Measurements from ENCODE around the gene ENO1. TPM values are rescaled to one million over a fixed set of nuclear protein-coding genes. Genes with fewer than 3 reads are reported as not detected.

ENO1 gene
- total and polyA plus RNA-seq, 10 of the 15 experiments (the other 5 are each of a cell fraction or from before 2014, with no cell fraction given): 1,850 to 4,219 (median 2,331) TPM

GRCh38 chr1:8908388-8909151 is 30.1 kb upstream of the ENO1 start (continued):
- TF ChIP-seq MEF2B (IDR thresholded peaks at IDR 0.05; ENCODE audit: partially characterized antibody, poor library complexity, severe bottlenecking) (no peak), CHD2 (IDR thresholded peaks at IDR 0.05; ENCODE audit: borderline replicate concordance, low read depth, low read length) (no peak), TCF12 (IDR thresholded peaks at IDR 0.05; ENCODE audit: low read depth, low read length) (no peak), HCFC1 (IDR thresholded peaks at IDR 0.05; ENCODE audit: low read length) (no peak)

- no peak for ATAC-seq
- ChIA-PET POLR2A (no interaction called here), RAD21 (ENCODE audit: unreplicated experiment) (no interaction called here), SMC1A (ENCODE audit: uncharacterized antibody, unreplicated experiment) (no interaction called here), CTCF (no interaction called here)
- WGBS (ENCODE audit: insufficient coverage, insufficient replicate concordance, low lambda C conversion rate, missing lambda C conversion rate): 64% methylated on average over 9 of the region's 9 CpGs
- H3K9ac ChIP-seq (ENCODE audit: control insufficient read depth, insufficient read depth, low read length): no peak overlapping the region
- no peak overlapping the region for H2AFZ ChIP-seq (ENCODE audit: control insufficient read depth, low read depth, low read length)
- H4K20me1 ChIP-seq (ENCODE audit: control insufficient read depth, insufficient read depth): no peaks in the 10 kb centered on the region
- no peak for FAIRE-seq
- no peak overlapping the region for H3K4me3 ChIP-seq
- no TSS peak for BruUV-seq (replicated peaks)
- no peaks in the 10 kb centered on the region for H3K36me3 ChIP-seq (ENCODE audit: control insufficient read depth in 2 of 2, insufficient read depth in 2 of 2, low read length in 1 of 2)
- no peaks in the 10 kb centered on the region for H3K27me3 ChIP-seq (replicated peaks in 1 of 2; ENCODE audit: control insufficient read depth in 2 of 2, insufficient read depth in 2 of 2, low read length in 1 of 2)
- H3K4me1 ChIP-seq (ENCODE audit: control insufficient read depth, insufficient read depth, low read length): no peaks in the 10 kb centered on the region
- in situ Hi-C loops (cut with MboI): no loop called here
- no peak overlapping the region for H3K27ac ChIP-seq (ENCODE audit: control insufficient read depth, insufficient read depth)
- H3K9me3 ChIP-seq (replicated peaks; ENCODE audit: control insufficient read depth, insufficient read depth, low read length): no peaks in the 10 kb centered on the region; the same call in 2 of the 3 replicates
- H3K79me2 ChIP-seq (ENCODE audit: control insufficient read depth, insufficient read depth, low read length): no peaks in the 10 kb centered on the region
- no peak overlapping the region for H3K4me2 ChIP-seq (ENCODE audit: control insufficient read depth, insufficient read depth)
- intact Hi-C loops (cut with micrococcal nuclease; ENCODE audit: unreplicated experiment): no loop called here
- DNase-seq (ENCODE audit: low read depth, low spot score): no peak
- TF ChIP-seq PAX5 (IDR thresholded peaks at IDR 0.05; ENCODE audit: borderline replicate concordance, low read depth, low read length): no peak
- no peak for TF ChIP-seq SMARCA5 (IDR thresholded peaks at IDR 0.05)
- TF ChIP-seq, protein P1, sequence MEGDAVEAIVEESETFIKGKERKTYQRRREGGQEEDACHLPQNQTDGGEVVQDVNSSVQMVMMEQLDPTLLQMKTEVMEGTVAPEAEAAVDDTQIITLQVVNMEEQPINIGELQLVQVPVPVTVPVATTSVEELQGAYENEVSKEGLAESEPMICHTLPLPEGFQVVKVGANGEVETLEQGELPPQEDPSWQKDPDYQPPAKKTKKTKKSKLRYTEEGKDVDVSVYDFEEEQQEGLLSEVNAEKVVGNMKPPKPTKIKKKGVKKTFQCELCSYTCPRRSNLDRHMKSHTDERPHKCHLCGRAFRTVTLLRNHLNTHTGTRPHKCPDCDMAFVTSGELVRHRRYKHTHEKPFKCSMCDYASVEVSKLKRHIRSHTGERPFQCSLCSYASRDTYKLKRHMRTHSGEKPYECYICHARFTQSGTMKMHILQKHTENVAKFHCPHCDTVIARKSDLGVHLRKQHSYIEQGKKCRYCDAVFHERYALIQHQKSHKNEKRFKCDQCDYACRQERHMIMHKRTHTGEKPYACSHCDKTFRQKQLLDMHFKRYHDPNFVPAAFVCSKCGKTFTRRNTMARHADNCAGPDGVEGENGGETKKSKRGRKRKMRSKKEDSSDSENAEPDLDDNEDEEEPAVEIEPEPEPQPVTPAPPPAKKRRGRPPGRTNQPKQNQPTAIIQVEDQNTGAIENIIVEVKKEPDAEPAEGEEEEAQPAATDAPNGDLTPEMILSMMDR (IDR thresholded peaks at IDR 0.05 in 2 of 3, conservative IDR thresholded peaks at IDR 0.05 in 1 of 3; ENCODE audit: control insufficient read depth in 2 of 3, extremely low read depth in 1 of 3, insufficient read depth in 1 of 3, low read depth in 3 of 3, low read length in 3 of 3): no peak
- no peak for TF ChIP-seq REST (IDR thresholded peaks at IDR 0.05; ENCODE audit: low read depth, low read length)
- TF ChIP-seq, protein P2, sequence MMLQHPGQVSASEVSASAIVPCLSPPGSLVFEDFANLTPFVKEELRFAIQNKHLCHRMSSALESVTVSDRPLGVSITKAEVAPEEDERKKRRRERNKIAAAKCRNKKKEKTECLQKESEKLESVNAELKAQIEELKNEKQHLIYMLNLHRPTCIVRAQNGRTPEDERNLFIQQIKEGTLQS (IDR thresholded peaks at IDR 0.05; ENCODE audit: borderline replicate concordance, extremely low read depth, low read depth, low read length): no peak
- no peak for TF ChIP-seq CBX3 (IDR thresholded peaks at IDR 0.05; ENCODE audit: borderline replicate concordance, low read depth)
- TF ChIP-seq ZNF207 (IDR thresholded peaks at IDR 0.05; ENCODE audit: borderline replicate concordance): no peak
- TF ChIP-seq, protein P3, sequence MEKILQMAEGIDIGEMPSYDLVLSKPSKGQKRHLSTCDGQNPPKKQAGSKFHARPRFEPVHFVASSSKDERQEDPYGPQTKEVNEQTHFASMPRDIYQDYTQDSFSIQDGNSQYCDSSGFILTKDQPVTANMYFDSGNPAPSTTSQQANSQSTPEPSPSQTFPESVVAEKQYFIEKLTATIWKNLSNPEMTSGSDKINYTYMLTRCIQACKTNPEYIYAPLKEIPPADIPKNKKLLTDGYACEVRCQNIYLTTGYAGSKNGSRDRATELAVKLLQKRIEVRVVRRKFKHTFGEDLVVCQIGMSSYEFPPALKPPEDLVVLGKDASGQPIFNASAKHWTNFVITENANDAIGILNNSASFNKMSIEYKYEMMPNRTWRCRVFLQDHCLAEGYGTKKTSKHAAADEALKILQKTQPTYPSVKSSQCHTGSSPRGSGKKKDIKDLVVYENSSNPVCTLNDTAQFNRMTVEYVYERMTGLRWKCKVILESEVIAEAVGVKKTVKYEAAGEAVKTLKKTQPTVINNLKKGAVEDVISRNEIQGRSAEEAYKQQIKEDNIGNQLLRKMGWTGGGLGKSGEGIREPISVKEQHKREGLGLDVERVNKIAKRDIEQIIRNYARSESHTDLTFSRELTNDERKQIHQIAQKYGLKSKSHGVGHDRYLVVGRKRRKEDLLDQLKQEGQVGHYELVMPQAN (conservative IDR thresholded peaks at IDR 0.05): no peak
- TF ChIP-seq CREB1 (IDR thresholded peaks at IDR 0.05; ENCODE audit: low read depth): no peak
Measured at GRCh38 chr1:8905582-8906191, 27.2 kb upstream of the ENO1 start.

Data from GM12878 (cell line).